Tibial nerve (tissue), 4 donors: ENCODE data around the gene PRDM1. TPM values are rescaled to one million over a fixed set of nuclear protein-coding genes. Genes with fewer than 3 reads are reported as not detected.

Experiments
- DNase-seq, 2 donors: peaks; one replicate each; pipeline ENCODE4 v3.0.0-alpha.2; 2019; ENCODE audit warnings: low spot score in 2 of 2
- H3K27ac ChIP-seq, 4 donors: fragments of 200-600 bp; sonication (generic) in 3 of 4; one replicate each; pipeline ENCODE4 v1.5.1; 2017 to 2019; ENCODE audit warnings: mild to moderate bottlenecking in 1 of 4
- H3K27me3 ChIP-seq, 2 donors: fragments of 200-600 bp; sonication (generic) in 1 of 2; one replicate each; pipeline versions ENCODE4 v1.5.1 to v1.6.0; 2017 to 2019
- H3K36me3 ChIP-seq, 3 donors: fragments of 200-600 bp; sonication (generic); one replicate each; pipeline ENCODE4 v1.5.1; 2018 to 2019
- H3K4me1 ChIP-seq, 4 donors: fragments of 200-600 bp; sonication (generic) in 3 of 4; one replicate each; pipeline ENCODE4 v1.5.1; 2017 to 2019
- H3K4me3 ChIP-seq, 4 donors: fragments of 200-600 bp; sonication (generic) in 3 of 4; one replicate each; pipeline ENCODE4 v1.5.1; 2017 to 2019; ENCODE audit warnings: mild to moderate bottlenecking in 1 of 4, moderate library complexity in 1 of 4
- H3K9me3 ChIP-seq, 4 donors: fragments of 200-600 bp; sonication (generic) in 3 of 4; one replicate each; pipeline ENCODE4 v1.5.1; 2017 to 2019
- CTCF ChIP-seq, 5 experiments: fragments of 200-600 bp in 3 of 5; fragments of 450-650 bp in 2 of 5; sonication (generic) in 3 of 5; IDR thresholded peaks; one replicate each; pipeline ENCODE4 v1.5.1; 2016 to 2019; ENCODE audit warnings: antibody characterized with exemption in 5 of 5, mild to moderate bottlenecking in 3 of 5, moderate library complexity in 2 of 5
- EP300 ChIP-seq, 2 donors: sonication (generic); formaldehyde crosslinking; IDR thresholded peaks; one replicate each; pipeline ENCODE4 v1.6.1; 2017; ENCODE audit warnings: antibody characterized with exemption in 2 of 2, mild to moderate bottlenecking in 1 of 2
- POLR2A ChIP-seq, 2 donors: fragments of 450-650 bp; IDR thresholded peaks; one replicate each; pipeline ENCODE4 v1.6.1; 2017; ENCODE audit warnings: antibody characterized with exemption in 2 of 2, mild to moderate bottlenecking in 2 of 2, moderate library complexity in 2 of 2
- WGBS, 2 donors: methylation state at CpG; one replicate each; pipeline ENCODE4 v1.1.5; 2018; 5-methylcytosine and 5-hydroxymethylcytosine counted together
- total RNA-seq, 4 donors: library from RNA; depleted of rRNA; stranded (reverse); fragments of >200 nt; gene quantifications; one replicate each; pipeline ENCODE4 v1.1.0, GENCODE V29; 2016

Gene PRDM1
- total RNA-seq, 4 donors from 2014 or later, result 2.1 to 17.3 (median 5.6) TPM

GRCh38 chr6:106143665-106144064, 57.5 kb downstream of the PRDM1 start:
- H3K9me3 ChIP-seq, result no peaks in the 10 kb centered on the region
- no peak overlapping the region for H3K27ac ChIP-seq
- no peak for DNase-seq
- H3K4me3 ChIP-seq, result no peak overlapping the region
- WGBS, 2 donors, result 81 to 89% methylated on average over 12 of the region's 12 CpGs
- TF ChIP-seq CTCF (IDR thresholded peaks at IDR 0.05), result no peak
- no peak for TF ChIP-seq EP300 (IDR thresholded peaks at IDR 0.05)
- TF ChIP-seq POLR2A (IDR thresholded peaks at IDR 0.05), result no peak
- no peaks in the 10 kb centered on the region for H3K27me3 ChIP-seq
- peaks cover 0 to 3% (median 0%) of the 10 kb centered on the region in 4 donors for H3K4me1 ChIP-seq
- no peaks in the 10 kb centered on the region for H3K36me3 ChIP-seq

- H3K36me3 ChIP-seq, result no peaks in the 10 kb centered on the region
- no peak overlapping the region for H3K4me3 ChIP-seq
- no peak for DNase-seq
- H3K9me3 ChIP-seq, result no peaks in the 10 kb centered on the region
- H3K27me3 ChIP-seq, result no peaks in the 10 kb centered on the region
- H3K27ac ChIP-seq, result no peak overlapping the region
- no peak for TF ChIP-seq EP300 (IDR thresholded peaks at IDR 0.05)
- no peak for TF ChIP-seq POLR2A (IDR thresholded peaks at IDR 0.05)
- TF ChIP-seq CTCF (IDR thresholded peaks at IDR 0.05), result no peak
- H3K4me1 ChIP-seq, result peaks cover 0 to 3% (median 0%) of the 10 kb centered on the region in 4 donors
- WGBS, 2 donors, result 60 to 77% methylated on average over 4 of the region's 4 CpGs
Observed at GRCh38 chr6:106145144-106145543, 59.0 kb downstream of the PRDM1 start.

- H3K36me3 ChIP-seq, result no peaks in the 10 kb centered on the region
- no peak overlapping the region for H3K27ac ChIP-seq
- TF ChIP-seq POLR2A (IDR thresholded peaks at IDR 0.05), result no peak
- TF ChIP-seq EP300 (IDR thresholded peaks at IDR 0.05), result no peak
- no peak for TF ChIP-seq CTCF (IDR thresholded peaks at IDR 0.05)
- 46 to 51% methylated on average over 7 of the region's 7 CpGs for WGBS, 2 donors
- no peak for DNase-seq
- H3K9me3 ChIP-seq, result no peaks in the 10 kb centered on the region
- no peak overlapping the region for H3K4me3 ChIP-seq
- H3K27me3 ChIP-seq, result no peaks in the 10 kb centered on the region
- H3K4me1 ChIP-seq, result peaks cover 0 to 3% (median 0%) of the 10 kb centered on the region in 4 donors
Observed at GRCh38 chr6:106145741-106146227, 59.6 kb downstream of the PRDM1 start.

GRCh38 chr6:106146852-106147351, 60.8 kb downstream of the PRDM1 start:
- Histone ChIP-seq H3K4me3 (no peak overlapping the region), H3K27ac (no peak overlapping the region), H3K4me1 (peaks cover 0 to 3% (median 0%) of the 10 kb centered on the region in 4 donors), H3K36me3 (no peaks in the 10 kb centered on the region), H3K27me3 (no peaks in the 10 kb centered on the region), H3K9me3 (no peaks in the 10 kb centered on the region)
- WGBS, 2 donors, result 96 to 97% methylated on average over 2 of the region's 2 CpGs
- no peak for TF ChIP-seq EP300 (IDR thresholded peaks at IDR 0.05)
- no peak for TF ChIP-seq POLR2A (IDR thresholded peaks at IDR 0.05)
- TF ChIP-seq CTCF (IDR thresholded peaks at IDR 0.05), result no peak
- no peak for DNase-seq

- no peak overlapping the region for H3K27ac ChIP-seq
- H3K4me3 ChIP-seq, result no peak overlapping the region
- no peaks in the 10 kb centered on the region for H3K4me1 ChIP-seq
- TF ChIP-seq POLR2A (IDR thresholded peaks at IDR 0.05), result no peak
- TF ChIP-seq EP300 (IDR thresholded peaks at IDR 0.05), result no peak
- no peak for DNase-seq
- 71 to 79% methylated on average over 1 of the region's 2 CpGs for WGBS, 2 donors
- H3K36me3 ChIP-seq, result no peaks in the 10 kb centered on the region
- H3K27me3 ChIP-seq, result no peaks in the 10 kb centered on the region
- no peaks in the 10 kb centered on the region for H3K9me3 ChIP-seq
Observed at GRCh38 chr6:106147476-106147875, 61.3 kb downstream of the PRDM1 start.
